ENCODE measurements around the gene CBLN3. TPM values are rescaled to one million over a fixed set of nuclear protein-coding genes. Genes with fewer than 3 reads are reported as not detected.
A peak's percentile ranks its signal among the peaks of the same experiment; 100 is the strongest.

Gene CBLN3
- total RNA-seq, 3 donors from 2014 or later: 2.2 to 3.9 (median 2.6) TPM

GRCh38 chr14:24414077-24414476 is 15.4 kb downstream of the CBLN3 start:
- ATAC-seq (no peak), DNase-seq (no peak)
- intact Hi-C loops (cut with DNase I, micrococcal nuclease): no loop called here
- Histone ChIP-seq H3K9me3 (no peaks in the 10 kb centered on the region), H3K4me1 (ENCODE audit: low read depth) (peaks cover 4% of the 10 kb centered on the region), H3K36me3 (ENCODE audit: low read depth) (no peaks in the 10 kb centered on the region), H3K4me3 (no peak overlapping the region)
- TF ChIP-seq CTCF (IDR thresholded peaks at IDR 0.05): no peak

GRCh38 chr14:24411443-24412389 is 17.8 kb downstream of the CBLN3 start:
- H3K9me3 ChIP-seq: no peaks in the 10 kb centered on the region
- peak in 1 of 3 donors; percentile 56 for DNase-seq
- peak; percentile 22 for TF ChIP-seq CTCF (IDR thresholded peaks at IDR 0.05)
- ATAC-seq: peak; percentile 75
- no peak overlapping the region for H3K4me3 ChIP-seq
- H3K36me3 ChIP-seq (ENCODE audit: low read depth): no peaks in the 10 kb centered on the region
- intact Hi-C loops (cut with DNase I, micrococcal nuclease): no loop called here
- H3K4me1 ChIP-seq (ENCODE audit: low read depth): no peaks in the 10 kb centered on the region

- intact Hi-C loops (cut with DNase I, micrococcal nuclease): no loop called here
- ATAC-seq (no peak), DNase-seq (no peak)
- Histone ChIP-seq H3K4me1 (ENCODE audit: low read depth) (no peaks in the 10 kb centered on the region), H3K4me3 (no peak overlapping the region), H3K9me3 (no peaks in the 10 kb centered on the region), H3K36me3 (ENCODE audit: low read depth) (no peaks in the 10 kb centered on the region)
- TF ChIP-seq CTCF (IDR thresholded peaks at IDR 0.05): no peak
These were observed 19.5 kb downstream of the CBLN3 start for GRCh38 chr14:24409956-24410355.

- intact Hi-C loops (cut with DNase I, micrococcal nuclease): no loop called here
- no peaks in the 10 kb centered on the region for H3K36me3 ChIP-seq (ENCODE audit: low read depth)
- H3K4me3 ChIP-seq: no peak overlapping the region
- H3K9me3 ChIP-seq: no peaks in the 10 kb centered on the region
- no peaks in the 10 kb centered on the region for H3K4me1 ChIP-seq (ENCODE audit: low read depth)
- TF ChIP-seq CTCF (IDR thresholded peaks at IDR 0.05): no peak
- ATAC-seq: no peak
- no peak for DNase-seq
These were observed 20.3 kb downstream of the CBLN3 start for GRCh38 chr14:24409192-24409591.

- Histone ChIP-seq H3K4me3 (no peak overlapping the region), H3K36me3 (ENCODE audit: low read depth) (no peaks in the 10 kb centered on the region), H3K4me1 (ENCODE audit: low read depth) (no peaks in the 10 kb centered on the region), H3K9me3 (no peaks in the 10 kb centered on the region)
- no peak for ATAC-seq
- intact Hi-C loops (cut with DNase I, micrococcal nuclease): no loop called here
- no peak for DNase-seq
- no peak for TF ChIP-seq CTCF (IDR thresholded peaks at IDR 0.05)
These were observed 20.7 kb downstream of the CBLN3 start for GRCh38 chr14:24408764-24409163.
